Keratinocyte (primary cell): ENCODE measurements around the gene SNTG2.

Source experiments
- CTCF ChIP-seq, 3 experiments: IDR thresholded peaks in 1 of 3; conservative IDR thresholded peaks in 1 of 3; optimal IDR thresholded peaks in 1 of 3; 2 replicates in 2 of 3; 3 replicates in 1 of 3; pipeline versions ENCODE3 to v1.5.1; 2011; ENCODE audit warnings: low read length in 3 of 3, mild to moderate bottlenecking in 3 of 3, moderate library complexity in 2 of 3, control low read depth in 1 of 3, inconsistent platforms in 1 of 3; ENCODE audit not compliant: insufficient read depth in 2 of 3; ENCODE audit errors: extremely low read depth in 1 of 3
- EZH2 ChIP-seq: IDR thresholded peaks from one replicate; pipeline ENCODE4 v1.6.1; 2012; ENCODE audit warnings: inconsistent platforms, mild to moderate bottlenecking, low read length, moderate library complexity

- no peak for TF ChIP-seq CTCF (optimal IDR thresholded peaks at IDR 0.05 in 1 of 3, IDR thresholded peaks at IDR 0.05 in 1 of 3, conservative IDR thresholded peaks at IDR 0.05 in 1 of 3; ENCODE audit: extremely low read depth in 1 of 3, insufficient read depth in 2 of 3, low read length in 3 of 3)
- TF ChIP-seq EZH2 = no peak
Measured at GRCh38 chr2:944693-945092, 6.0 kb upstream of the SNTG2 start.
